GM12892 (cell line): Measurements from ENCODE around the gene TIE1.
A peak's percentile ranks its signal among the peaks of the same experiment; 100 is the strongest.
"Not testable (repeated sequence)": the region's sequence is repeated elsewhere in the genome, so short reads cannot be mapped to it uniquely, and the experiment has no call there.

ENCODE experiments used
- DNase-seq: peaks from one replicate; pipeline ENCODE4 v3.0.0; 2011; ENCODE audit not compliant: insufficient read length
- FAIRE-seq: peaks from 2 replicates; lab custom pipeline; 2011; peaks lifted over from hg19 to GRCh38; lab: Jason Lieb, UNC
- POLR2A ChIP-seq: IDR thresholded peaks from 2 replicates; pipeline ENCODE4 v1.6.1; 2011; ENCODE audit warnings: low read depth, low read length, control low read depth
- POLR2AphosphoS5 ChIP-seq: IDR thresholded peaks from 2 replicates; pipeline ENCODE4 v1.6.1; 2011; ENCODE audit warnings: low read depth, low read length, control low read depth
- TAF1 ChIP-seq: IDR thresholded peaks from 2 replicates; pipeline ENCODE4 v1.6.1; 2011; ENCODE audit warnings: low read depth, mild to moderate bottlenecking, control low read depth, low read length, borderline replicate concordance

TIE1 gene

DNA sequence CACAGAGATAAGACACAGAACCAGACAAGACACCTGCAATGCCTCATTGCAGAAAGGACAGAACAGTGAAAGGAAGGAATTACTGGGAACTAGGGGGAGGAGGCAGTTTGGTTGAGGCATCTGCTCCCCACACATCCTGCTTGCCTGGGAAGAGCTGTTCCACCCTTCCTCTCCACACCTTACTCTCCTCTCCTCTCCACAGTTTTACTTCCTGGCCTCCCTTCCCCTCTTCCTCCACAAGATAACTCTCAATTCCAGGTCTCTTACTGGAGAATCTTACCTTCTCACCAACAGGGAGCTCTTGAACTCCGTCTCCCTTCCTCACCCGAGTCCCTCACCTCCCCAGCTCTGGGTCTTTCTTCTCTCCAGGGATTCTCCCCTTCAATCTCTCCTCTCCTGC lies 64.9 kb downstream of the TIE1 start:
- DNase-seq (no peak), FAIRE-seq (no peak)
- TF ChIP-seq POLR2A (no peak), POLR2AphosphoS5 (no peak), TAF1 (no peak)

DNA sequence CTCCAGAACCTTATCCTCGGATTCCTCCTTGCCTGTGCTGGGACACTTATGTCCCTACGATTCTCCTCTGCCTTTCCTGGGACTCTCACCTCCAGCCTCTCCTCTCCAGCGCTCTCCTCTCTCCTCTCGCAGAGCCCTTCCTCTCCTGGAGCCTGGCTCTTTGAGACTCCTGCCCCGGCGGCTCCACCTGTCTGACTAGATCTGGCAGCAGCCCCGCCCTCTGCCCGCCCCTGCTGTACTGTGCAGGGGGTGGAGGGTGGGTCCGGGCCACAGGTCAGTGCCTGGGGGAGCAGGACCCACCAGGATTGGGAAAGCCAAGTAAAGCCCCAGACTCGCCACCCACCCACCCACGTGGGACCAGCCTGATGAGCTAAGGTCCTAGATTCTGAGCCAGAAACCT lies 65.4 kb downstream of the TIE1 start:
- DNase-seq, result no peak
- no peak for FAIRE-seq
- no peak for TF ChIP-seq POLR2AphosphoS5
- TF ChIP-seq POLR2A, result no peak
- TF ChIP-seq TAF1, result no peak

DNA sequence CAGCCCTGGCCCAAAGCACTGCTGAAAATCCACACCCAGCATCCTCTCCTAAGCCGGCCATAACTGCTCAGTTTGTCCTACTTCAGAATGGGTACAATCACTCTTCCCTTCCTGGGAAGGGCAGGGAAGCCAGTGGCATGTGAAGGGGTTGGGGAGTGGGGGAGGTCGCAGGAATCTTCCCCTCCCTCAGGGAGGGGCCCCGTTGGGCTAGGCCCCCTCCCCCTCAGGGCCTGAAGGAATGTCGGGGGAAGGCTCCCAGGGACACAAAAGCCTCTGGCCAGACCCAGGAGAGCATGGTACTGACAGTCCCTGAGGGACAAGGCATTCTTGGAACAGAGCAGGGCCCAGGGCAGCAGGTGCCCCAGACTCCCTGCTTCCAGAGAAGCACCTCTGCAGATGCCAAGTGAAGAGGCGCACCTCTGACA lies 65.8 kb downstream of the TIE1 start:
- no peak for FAIRE-seq
- DNase-seq, result no peak
- no peak for TF ChIP-seq TAF1
- 0 out of 2 replicates have a peak, but pooled peaks have one; percentile 15 for TF ChIP-seq POLR2A
- TF ChIP-seq POLR2AphosphoS5, result no peak

- peak; percentile 65 for FAIRE-seq
- TF ChIP-seq POLR2AphosphoS5 (no peak; the same call in 1 of the 2 replicates), POLR2A (no peak), TAF1 (no peak)
- DNase-seq, result peak; percentile 46
Measured at GRCh38 chr1:43367026-43367903, 66.5 kb downstream of the TIE1 start.

GRCh38 chr1:43367904-43368645 lies 67.3 kb downstream of the TIE1 start, which contains the start of gene ELOVL1:
TSS of gene ELOVL1 (minus strand) at chr1:43368011. CDS start at chr1:43365609, 2,402 bp downstream.
- peak; percentile 86 for TF ChIP-seq POLR2AphosphoS5
- peak; percentile 91 for TF ChIP-seq POLR2A
- peak; percentile 88; the same call in 1 of the 2 replicates for TF ChIP-seq TAF1
- DNase-seq, result peak; percentile 98
- peak; percentile 97 for FAIRE-seq

DNA sequence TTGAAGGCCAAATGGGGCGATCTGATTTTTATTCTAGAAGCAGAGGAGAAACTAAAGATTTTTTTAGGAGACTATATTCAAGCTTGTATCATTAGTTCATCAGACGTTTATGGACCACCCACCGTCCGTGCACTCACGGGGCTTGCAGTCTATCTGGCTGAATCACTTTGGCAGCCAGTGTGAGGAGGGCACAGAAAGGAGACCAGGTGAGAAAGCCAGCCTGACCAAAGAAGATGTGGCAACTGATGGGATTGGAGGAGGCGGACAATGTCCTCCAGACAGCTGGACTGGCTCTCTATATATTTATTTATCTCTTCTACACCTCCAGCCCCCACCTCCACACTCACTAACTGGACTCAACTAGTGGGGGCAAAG lies 67.9 kb downstream of the TIE1 start:
- FAIRE-seq, result peak; percentile 53
- TF ChIP-seq POLR2AphosphoS5 (no peak), TAF1 (no peak), POLR2A (no peak)
- DNase-seq, result no peak

DNA sequence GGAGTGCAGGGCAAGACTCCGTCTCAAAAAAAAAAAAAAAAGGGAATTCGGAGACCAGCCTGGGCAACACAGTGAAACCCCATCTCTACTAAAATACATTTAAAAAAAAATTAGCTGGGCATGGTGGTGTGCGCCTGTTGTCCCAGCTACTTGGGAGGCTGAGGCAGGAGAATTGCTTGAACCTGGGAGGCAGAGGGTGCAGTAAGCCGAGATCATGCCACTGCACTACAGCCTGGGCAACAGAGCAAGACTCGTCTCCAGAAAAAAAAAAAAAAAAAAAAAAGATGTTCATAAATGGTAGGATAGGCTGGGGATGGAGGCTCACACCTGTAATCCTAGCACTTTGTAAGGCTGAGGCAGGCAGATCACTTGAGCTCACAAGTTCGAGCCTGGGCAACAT lies 69.0 kb downstream of the TIE1 start:
- not testable (repeated sequence) for FAIRE-seq

GRCh38 chr1:43370564-43370963 lies 69.8 kb downstream of the TIE1 start:
- FAIRE-seq, result no peak
- DNase-seq, result no peak
- TF ChIP-seq TAF1 (no peak), POLR2AphosphoS5 (no peak), POLR2A (no peak)

More for the DNA sequence above, 69.0 kb downstream of the TIE1 start:
- DNase-seq, result not testable (repeated sequence)

GRCh38 chr1:43372172-43372571 lies 71.4 kb downstream of the TIE1 start:
- no peak for TF ChIP-seq TAF1
- no peak for TF ChIP-seq POLR2AphosphoS5
- TF ChIP-seq POLR2A, result no peak
- FAIRE-seq (no peak), DNase-seq (no peak)
